ENCODE data around the gene EFCAB6. TPM values are rescaled to one million over a fixed set of nuclear protein-coding genes. Genes with fewer than 3 reads are reported as not detected.

Gene EFCAB6
- total RNA-seq, 2 donors from 2014 or later, result 2.2 to 2.5 TPM

DNA sequence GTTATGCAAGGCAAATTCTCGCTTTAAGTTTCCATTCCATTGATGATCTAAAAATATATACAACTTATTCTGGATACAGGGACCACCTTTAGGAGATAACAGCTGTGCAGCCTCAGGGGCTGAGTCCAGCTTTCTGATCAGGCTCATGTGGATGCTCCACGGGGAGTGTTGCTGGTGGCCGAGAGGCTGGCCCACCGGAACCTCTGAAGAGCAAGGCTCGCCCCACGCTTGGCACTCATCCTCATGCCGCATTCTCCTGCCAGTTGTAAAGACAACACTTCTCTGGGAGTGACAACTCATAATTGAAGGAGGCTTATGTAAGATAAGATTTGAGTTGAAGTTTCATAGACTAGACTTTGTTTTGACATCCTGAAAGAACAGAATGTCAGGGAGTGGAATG, 276.8 kb downstream of the EFCAB6 start:
- ATAC-seq (ENCODE audit: insufficient number of reproducible peaks, low FRiP score, low read depth) (no peak), DNase-seq (ENCODE audit: low spot score) (no peak)
- TF ChIP-seq, protein P1, sequence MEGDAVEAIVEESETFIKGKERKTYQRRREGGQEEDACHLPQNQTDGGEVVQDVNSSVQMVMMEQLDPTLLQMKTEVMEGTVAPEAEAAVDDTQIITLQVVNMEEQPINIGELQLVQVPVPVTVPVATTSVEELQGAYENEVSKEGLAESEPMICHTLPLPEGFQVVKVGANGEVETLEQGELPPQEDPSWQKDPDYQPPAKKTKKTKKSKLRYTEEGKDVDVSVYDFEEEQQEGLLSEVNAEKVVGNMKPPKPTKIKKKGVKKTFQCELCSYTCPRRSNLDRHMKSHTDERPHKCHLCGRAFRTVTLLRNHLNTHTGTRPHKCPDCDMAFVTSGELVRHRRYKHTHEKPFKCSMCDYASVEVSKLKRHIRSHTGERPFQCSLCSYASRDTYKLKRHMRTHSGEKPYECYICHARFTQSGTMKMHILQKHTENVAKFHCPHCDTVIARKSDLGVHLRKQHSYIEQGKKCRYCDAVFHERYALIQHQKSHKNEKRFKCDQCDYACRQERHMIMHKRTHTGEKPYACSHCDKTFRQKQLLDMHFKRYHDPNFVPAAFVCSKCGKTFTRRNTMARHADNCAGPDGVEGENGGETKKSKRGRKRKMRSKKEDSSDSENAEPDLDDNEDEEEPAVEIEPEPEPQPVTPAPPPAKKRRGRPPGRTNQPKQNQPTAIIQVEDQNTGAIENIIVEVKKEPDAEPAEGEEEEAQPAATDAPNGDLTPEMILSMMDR (IDR thresholded peaks at IDR 0.05), result no peak
- no peak overlapping the region for H3K4me3 ChIP-seq
- H3K36me3 ChIP-seq, result no peaks in the 10 kb centered on the region
- H3K9me3 ChIP-seq, result peaks cover 5% of the 10 kb centered on the region
- H3K4me1 ChIP-seq (ENCODE audit: control insufficient read depth in 1 of 2, low read depth in 2 of 2), result no peaks in the 10 kb centered on the region
- no peak overlapping the region for H3K27ac ChIP-seq
- no peaks in the 10 kb centered on the region for H3K27me3 ChIP-seq (replicated peaks; ENCODE audit: insufficient read depth)

DNA sequence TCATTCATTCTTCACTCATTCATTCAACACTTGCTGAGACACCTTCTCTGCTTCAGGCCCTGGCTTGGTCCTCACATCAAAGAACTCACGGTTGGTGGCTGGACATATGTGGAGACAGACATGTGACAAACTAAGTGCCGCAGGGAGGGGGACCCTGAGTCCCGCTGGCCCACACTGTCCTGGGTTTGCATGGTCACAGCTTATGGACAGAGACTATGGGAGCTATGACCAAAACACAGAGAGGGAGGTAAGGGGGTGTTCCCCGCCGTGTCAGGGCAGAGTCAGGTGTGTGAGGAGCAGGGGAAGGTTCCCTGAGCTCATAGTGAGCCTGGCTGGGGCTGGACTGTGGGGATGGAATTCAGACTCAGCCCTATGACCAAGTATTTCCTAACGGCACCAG, 277.2 kb downstream of the EFCAB6 start:
- Histone ChIP-seq H3K36me3 (no peaks in the 10 kb centered on the region), H3K4me1 (ENCODE audit: control insufficient read depth in 1 of 2, low read depth in 2 of 2) (no peaks in the 10 kb centered on the region), H3K4me3 (no peak overlapping the region), H3K9me3 (peaks cover 5% of the 10 kb centered on the region), H3K27me3 (replicated peaks; ENCODE audit: insufficient read depth) (no peaks in the 10 kb centered on the region), H3K27ac (no peak overlapping the region)
- ATAC-seq (ENCODE audit: insufficient number of reproducible peaks, low FRiP score, low read depth) (no peak), DNase-seq (ENCODE audit: low spot score) (no peak)
- TF ChIP-seq, protein P1 (IDR thresholded peaks at IDR 0.05), result no peak

DNA sequence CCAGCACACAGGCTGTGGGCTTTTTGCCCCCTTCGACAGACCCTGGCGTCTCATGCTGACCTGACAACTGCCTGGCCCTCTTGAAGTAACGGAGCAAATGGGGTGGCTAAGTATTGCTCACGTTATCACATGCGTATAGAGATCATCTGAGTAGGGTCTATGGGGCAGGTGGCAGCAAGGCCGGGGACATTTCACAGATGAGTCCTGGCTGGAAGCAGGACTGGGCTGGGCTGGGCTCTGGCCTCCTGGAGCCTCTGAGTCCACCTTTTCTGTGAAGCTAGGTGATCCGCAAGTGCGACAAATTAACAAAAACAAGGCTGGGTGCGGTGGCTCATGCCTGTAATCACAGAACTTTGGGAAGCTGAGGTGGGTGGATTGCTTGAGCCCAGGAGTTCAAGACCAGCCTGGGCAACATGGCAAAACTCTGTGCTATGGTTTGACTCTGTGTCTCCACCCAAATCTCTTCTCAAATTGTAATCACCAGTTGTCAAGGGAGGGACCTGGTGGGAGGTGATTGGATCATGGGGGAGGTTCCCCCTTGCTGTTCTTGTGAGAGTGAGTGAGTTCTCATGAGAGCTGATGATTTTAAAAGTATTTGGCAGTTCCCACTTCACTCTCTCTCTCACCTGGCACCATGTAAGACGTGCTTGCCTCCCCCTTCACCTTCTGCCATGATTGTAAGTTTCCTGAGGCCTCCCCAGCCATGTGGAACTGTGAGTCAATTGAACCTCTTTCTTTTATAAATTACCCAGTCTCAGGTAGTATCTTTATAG, 278.3 kb downstream of the EFCAB6 start:
- Histone ChIP-seq H3K27me3 (replicated peaks; ENCODE audit: insufficient read depth) (no peaks in the 10 kb centered on the region), H3K36me3 (no peaks in the 10 kb centered on the region), H3K4me3 (no peak overlapping the region), H3K9me3 (peaks cover 5% of the 10 kb centered on the region), H3K4me1 (ENCODE audit: control insufficient read depth in 1 of 2, low read depth in 2 of 2) (no peaks in the 10 kb centered on the region), H3K27ac (no peak overlapping the region)
- ATAC-seq (ENCODE audit: insufficient number of reproducible peaks, low FRiP score, low read depth) (no peak), DNase-seq (ENCODE audit: low spot score) (no peak)
- TF ChIP-seq, protein P1 (IDR thresholded peaks at IDR 0.05), result no peak

DNA sequence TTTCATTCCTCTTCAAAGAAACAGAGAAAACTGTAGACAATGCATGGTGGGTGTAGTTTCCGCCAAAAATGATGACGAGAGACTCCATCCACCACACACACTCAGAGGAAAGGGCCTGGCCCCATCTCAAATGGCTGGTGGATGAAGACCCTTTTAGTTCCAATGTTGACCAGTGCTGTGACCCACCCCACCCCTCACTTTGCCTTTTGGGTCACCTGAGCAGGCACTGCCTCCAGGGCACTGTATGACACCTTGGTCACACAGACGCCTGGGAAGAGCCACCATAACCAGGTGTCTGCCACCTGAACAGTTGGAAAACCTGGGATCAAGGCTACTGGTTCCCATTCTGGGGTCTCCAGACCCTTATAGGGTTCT, 279.0 kb downstream of the EFCAB6 start:
- H3K36me3 ChIP-seq, result no peaks in the 10 kb centered on the region
- DNase-seq (ENCODE audit: low spot score) (no peak), ATAC-seq (ENCODE audit: insufficient number of reproducible peaks, low FRiP score, low read depth) (no peak)
- no peaks in the 10 kb centered on the region for H3K27me3 ChIP-seq (replicated peaks; ENCODE audit: insufficient read depth)
- H3K27ac ChIP-seq, result no peak overlapping the region
- H3K9me3 ChIP-seq, result peaks cover 5% of the 10 kb centered on the region
- no peaks in the 10 kb centered on the region for H3K4me1 ChIP-seq (ENCODE audit: control insufficient read depth in 1 of 2, low read depth in 2 of 2)
- TF ChIP-seq, protein P1 (IDR thresholded peaks at IDR 0.05), result no peak
- H3K4me3 ChIP-seq, result no peak overlapping the region

DNA sequence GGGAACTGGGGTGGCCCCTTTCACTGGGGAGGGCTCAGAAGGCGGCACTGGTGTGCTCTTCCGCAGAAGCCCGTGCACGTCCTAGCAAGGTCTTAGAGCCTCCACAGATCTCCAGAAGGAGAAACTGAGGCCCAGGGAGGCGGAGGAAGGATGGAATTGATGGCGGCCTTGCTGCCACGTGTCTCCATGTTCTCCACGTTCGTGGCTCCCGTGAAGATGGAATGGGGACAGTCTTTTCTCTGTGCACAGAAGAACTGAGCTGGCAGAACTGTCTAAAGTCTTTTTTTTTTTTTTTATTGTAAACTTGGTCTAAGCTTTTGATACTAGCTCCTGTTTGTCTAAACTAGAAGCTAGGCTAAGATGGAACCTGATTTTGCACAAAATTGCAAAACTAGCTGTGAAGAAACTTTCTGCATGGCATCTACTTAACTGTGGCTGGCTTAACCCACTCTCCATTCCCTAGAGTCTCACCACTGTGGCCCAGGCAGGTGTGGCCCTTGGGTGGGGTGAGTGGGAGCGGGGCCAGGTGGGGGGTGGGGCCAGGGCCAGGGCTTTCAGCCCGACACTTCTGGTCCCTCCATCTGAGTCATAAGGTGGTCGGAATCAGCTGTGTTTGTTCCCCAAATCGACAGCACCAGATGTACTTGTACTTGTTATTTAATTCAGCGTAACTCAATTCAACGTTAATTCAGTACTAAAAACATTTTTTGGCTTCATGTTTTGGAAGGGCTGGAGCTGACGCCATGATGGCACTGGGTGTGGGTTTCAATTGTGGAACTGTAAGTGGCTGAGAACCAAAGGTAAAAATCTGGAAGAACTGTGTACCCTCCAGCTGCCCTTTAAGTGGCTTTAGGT, 279.6 kb downstream of the EFCAB6 start:
- TF ChIP-seq, protein P1 (IDR thresholded peaks at IDR 0.05), result no peak
- DNase-seq (ENCODE audit: low spot score) (no peak), ATAC-seq (ENCODE audit: insufficient number of reproducible peaks, low FRiP score, low read depth) (no peak)
- Histone ChIP-seq H3K4me1 (ENCODE audit: control insufficient read depth in 1 of 2, low read depth in 2 of 2) (no peaks in the 10 kb centered on the region), H3K4me3 (no peak overlapping the region), H3K9me3 (peaks cover 5% of the 10 kb centered on the region), H3K27ac (no peak overlapping the region), H3K27me3 (replicated peaks; ENCODE audit: insufficient read depth) (no peaks in the 10 kb centered on the region), H3K36me3 (no peaks in the 10 kb centered on the region)
